HEK293T (cell line): Measurements from ENCODE around the gene LEUTX.

Experiments used
- ARNT ChIP-seq: fragments of 450-650 bp; IDR thresholded peaks from 2 replicates; pipeline ENCODE4 v1.6.1; 2017; ENCODE audit warnings: mild to moderate bottlenecking
- ELF4 ChIP-seq: fragments of 450-650 bp; IDR thresholded peaks from 2 replicates; pipeline ENCODE4 v1.6.1; 2017; ENCODE audit warnings: antibody characterized with exemption
- FOXK2 ChIP-seq: fragments of 450-650 bp; IDR thresholded peaks from 2 replicates; pipeline ENCODE4 v1.6.1; 2016; ENCODE audit warnings: mild to moderate bottlenecking
- FOXM1 ChIP-seq: fragments of 450-650 bp; IDR thresholded peaks from 2 replicates; pipeline ENCODE4 v1.6.1; 2017; ENCODE audit warnings: mild to moderate bottlenecking, borderline replicate concordance
- NFRKB ChIP-seq: fragments of 450-650 bp; IDR thresholded peaks from 2 replicates; pipeline ENCODE4 v1.6.1; 2016; ENCODE audit warnings: mild to moderate bottlenecking, moderate library complexity

DNA sequence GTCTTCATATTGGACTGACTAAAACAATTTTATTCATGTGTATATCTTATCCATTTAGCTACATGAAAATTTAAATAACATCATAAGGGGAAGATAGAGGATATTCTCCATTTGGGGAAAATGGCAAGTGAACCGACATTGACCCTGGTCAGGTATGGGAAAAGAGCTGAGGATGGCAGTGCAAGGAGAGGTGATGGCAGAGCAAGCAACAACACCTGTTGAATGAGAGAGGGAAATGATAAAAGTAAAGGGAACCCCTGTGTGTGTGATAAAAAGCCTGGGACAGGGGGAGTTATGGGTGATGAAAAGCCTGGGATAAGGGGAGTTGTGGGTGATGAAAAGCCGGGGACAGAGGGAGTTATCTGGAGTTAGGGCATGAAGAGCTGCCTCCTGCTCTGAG lies 44.8 kb upstream of the LEUTX start:
- no peak for TF ChIP-seq ARNT
- TF ChIP-seq FOXM1 = no peak
- no peak for TF ChIP-seq ELF4
- no peak for TF ChIP-seq NFRKB
- TF ChIP-seq FOXK2 = no peak
